Caco-2 (cell line): ENCODE measurements around the gene THAP11. TPM values are rescaled to one million over a fixed set of nuclear protein-coding genes. Genes with fewer than 3 reads are reported as not detected.

Experiments used
- BruUV-seq: library from RNA; stranded (reverse); fragments of 400-500 nt; replicated peaks from 2 replicates; lab custom pipeline; 2021; lab: Mats Ljungman, UMichigan
- CTCF ChIA-PET: fragments of 300-600 bp; sonication (Branson Sonifier 250); formaldehyde crosslinking; loops from one replicate; lab custom pipeline; 2022; ENCODE audit warnings: antibody characterized with exemption; lab: Charles Lee
- POLR2A ChIA-PET: fragments of 300-600 bp; sonication (Branson Sonifier 250); formaldehyde crosslinking; loops from one replicate; lab custom pipeline; 2022; ENCODE audit warnings: antibody characterized with exemption; lab: Charles Lee
- DNase-seq, 2 experiments: peaks; one replicate each; pipeline versions ENCODE4 v3.0.0 to v3.0.0-alpha.2; 2020 to 2022
- H3K27me3 ChIP-seq: replicated peaks from 2 replicates; pipeline ENCODE4 v1.6.0; 2011; ENCODE audit warnings: low read length; ENCODE audit not compliant: control insufficient read depth, insufficient read depth
- H3K36me3 ChIP-seq: 2 replicates; pipeline ENCODE4 v1.5.1; 2011; ENCODE audit warnings: low read length; ENCODE audit not compliant: control insufficient read depth, insufficient read depth
- H3K4me1 ChIP-seq: fragments of 250-450 bp; sonication (Bioruptor Pico); 2 replicates; pipeline ENCODE4 v1.5.1; 2020; ENCODE audit warnings: mild to moderate bottlenecking
- H3K4me3 ChIP-seq: 2 replicates; pipeline ENCODE4 v1.5.1; 2011; ENCODE audit warnings: low read depth, mild to moderate bottlenecking, control low read depth, low read length
- H3K9me3 ChIP-seq: fragments of 250-450 bp; sonication (Bioruptor Pico); 2 replicates; pipeline ENCODE4 v1.5.1; 2020; ENCODE audit warnings: mild to moderate bottlenecking, moderate library complexity
- H3K27ac Mint-ChIP-seq: one replicate; pipeline ENCODE4 v1.8.0; 2022; ENCODE audit warnings: mixed read lengths; ENCODE audit not compliant: unreplicated experiment
- H3K27me3 Mint-ChIP-seq: one replicate; pipeline ENCODE4 v1.8.0; 2022; ENCODE audit warnings: mixed read lengths; ENCODE audit not compliant: insufficient read depth, unreplicated experiment
- H3K36me3 Mint-ChIP-seq: one replicate; pipeline ENCODE4 v1.8.0; 2022; ENCODE audit warnings: mild to moderate bottlenecking, mixed read lengths; ENCODE audit not compliant: insufficient read depth, unreplicated experiment
- H3K4me1 Mint-ChIP-seq: one replicate; pipeline ENCODE4 v1.8.0; 2022; ENCODE audit warnings: low read depth, mixed read lengths; ENCODE audit not compliant: unreplicated experiment
- H3K4me3 Mint-ChIP-seq: one replicate; pipeline ENCODE4 v1.8.0; 2022; ENCODE audit warnings: mild to moderate bottlenecking, moderate library complexity, mixed read lengths; ENCODE audit not compliant: unreplicated experiment
- H3K9me3 Mint-ChIP-seq: one replicate; pipeline ENCODE4 v1.8.0; 2022; ENCODE audit warnings: mixed read lengths; ENCODE audit not compliant: unreplicated experiment
- CTCF ChIP-seq, 2 experiments: fragments of 200-600 bp in 1 of 2; IDR thresholded peaks; 1 replicate in 1 of 2; 2 replicates in 1 of 2; pipeline versions ENCODE4 v1.5.1 to v1.8.0; 2011 to 2022; ENCODE audit warnings: antibody characterized with exemption in 1 of 2, control low read depth in 1 of 2, inconsistent platforms in 1 of 2, low read depth in 1 of 2, low read length in 1 of 2, mild to moderate bottlenecking in 1 of 2, moderate library complexity in 1 of 2; ENCODE audit not compliant: insufficient read depth in 1 of 2, severe bottlenecking in 1 of 2, unreplicated experiment in 1 of 2
- intact Hi-C: fragments of 100-400 bp; cut with micrococcal nuclease; formaldehyde crosslinking; loops from one replicate; pipeline ENCODE4 v1.10.0; 2022; ENCODE audit not compliant: unreplicated experiment
- total RNA-seq: library from RNA; stranded (reverse); gene quantifications from 2 replicates; pipeline ENCODE4 v1.2.3, GENCODE V29; 2022

Gene THAP11
- total RNA-seq, 1 experiment from 2014 or later = 46.8 TPM

GRCh38 chr16:67822511-67822910 lies 19.6 kb upstream of the THAP11 start:
- CTCF ChIA-PET = interaction anchor here (0.7 kb wide), 1 partner anchor 33 kb away, joined by 3 read pairs; no protein-coding TSS in a partner anchor
- no peaks in the 10 kb centered on the region for H3K9me3 ChIP-seq

GRCh38 chr16:67825119-67825518 lies 17.0 kb upstream of the THAP11 start:
- intact Hi-C loops = no loop called here
- Histone ChIP-seq H3K27me3 (no peaks in the 10 kb centered on the region), H3K4me1 (no peaks in the 10 kb centered on the region), H3K36me3 (peaks cover 2% of the 10 kb centered on the region; the same call in 1 of the 2 replicates), H3K4me3 (no peak overlapping the region), H3K9me3 (no peaks in the 10 kb centered on the region)
- ChIA-PET CTCF (interaction anchor here (2.6 kb wide), 1 partner anchor 9 kb away, joined by 13 read pairs; no protein-coding TSS in a partner anchor), POLR2A (no interaction called here)
- no peak overlapping the region for H3K4me3 Mint-ChIP-seq
- H3K27me3 Mint-ChIP-seq = no peaks in the 10 kb centered on the region
- no peaks in the 10 kb centered on the region for H3K4me1 Mint-ChIP-seq
- no peaks in the 10 kb centered on the region for H3K9me3 Mint-ChIP-seq
- no peak overlapping the region for H3K27ac Mint-ChIP-seq
- no peak for TF ChIP-seq CTCF (IDR thresholded peaks at IDR 0.05; ENCODE audit: insufficient read depth in 1 of 2, low read depth in 1 of 2, low read length in 1 of 2, severe bottlenecking in 1 of 2, unreplicated experiment in 1 of 2)
- H3K36me3 Mint-ChIP-seq = peaks cover 11% of the 10 kb centered on the region
- DNase-seq = no peak
- BruUV-seq = no TSS peak

More at GRCh38 chr16:67822511-67822910, 19.6 kb upstream of the THAP11 start:
- H3K4me1 Mint-ChIP-seq = no peaks in the 10 kb centered on the region
- DNase-seq = no peak
- no peaks in the 10 kb centered on the region for H3K4me1 ChIP-seq
- H3K27me3 Mint-ChIP-seq = no peaks in the 10 kb centered on the region
- H3K4me3 ChIP-seq = no peak overlapping the region
- BruUV-seq = no TSS peak
- H3K36me3 ChIP-seq = no peaks in the 10 kb centered on the region
- H3K36me3 Mint-ChIP-seq = no peaks in the 10 kb centered on the region
- no peak overlapping the region for H3K27ac Mint-ChIP-seq
- POLR2A ChIA-PET = no interaction called here
- no peaks in the 10 kb centered on the region for H3K9me3 Mint-ChIP-seq
- no peaks in the 10 kb centered on the region for H3K27me3 ChIP-seq
- no peak for TF ChIP-seq CTCF (IDR thresholded peaks at IDR 0.05; ENCODE audit: insufficient read depth in 1 of 2, low read depth in 1 of 2, low read length in 1 of 2, severe bottlenecking in 1 of 2, unreplicated experiment in 1 of 2)
- no peak overlapping the region for H3K4me3 Mint-ChIP-seq
- intact Hi-C loops = no loop called here

GRCh38 chr16:67825906-67826305 lies 16.2 kb upstream of the THAP11 start:
- Mint-ChIP-seq H3K4me3 (no peak overlapping the region), H3K9me3 (no peaks in the 10 kb centered on the region), H3K36me3 (peaks cover 11% of the 10 kb centered on the region), H3K27ac (no peak overlapping the region), H3K4me1 (no peaks in the 10 kb centered on the region), H3K27me3 (no peaks in the 10 kb centered on the region)
- no peak for TF ChIP-seq CTCF (IDR thresholded peaks at IDR 0.05; ENCODE audit: insufficient read depth in 1 of 2, low read depth in 1 of 2, low read length in 1 of 2, severe bottlenecking in 1 of 2, unreplicated experiment in 1 of 2)
- ChIA-PET CTCF (interaction anchor here (2.6 kb wide), 1 partner anchor 9 kb away, joined by 13 read pairs; no protein-coding TSS in a partner anchor), POLR2A (no interaction called here)
- no peaks in the 10 kb centered on the region for H3K9me3 ChIP-seq
- DNase-seq = no peak
- intact Hi-C loops = no loop called here
- BruUV-seq = no TSS peak
- no peaks in the 10 kb centered on the region for H3K27me3 ChIP-seq
- H3K36me3 ChIP-seq = peaks cover 7% of the 10 kb centered on the region
- no peak overlapping the region for H3K4me3 ChIP-seq
- no peaks in the 10 kb centered on the region for H3K4me1 ChIP-seq
